ENCODE measurements around the gene ASB13.

DNA sequence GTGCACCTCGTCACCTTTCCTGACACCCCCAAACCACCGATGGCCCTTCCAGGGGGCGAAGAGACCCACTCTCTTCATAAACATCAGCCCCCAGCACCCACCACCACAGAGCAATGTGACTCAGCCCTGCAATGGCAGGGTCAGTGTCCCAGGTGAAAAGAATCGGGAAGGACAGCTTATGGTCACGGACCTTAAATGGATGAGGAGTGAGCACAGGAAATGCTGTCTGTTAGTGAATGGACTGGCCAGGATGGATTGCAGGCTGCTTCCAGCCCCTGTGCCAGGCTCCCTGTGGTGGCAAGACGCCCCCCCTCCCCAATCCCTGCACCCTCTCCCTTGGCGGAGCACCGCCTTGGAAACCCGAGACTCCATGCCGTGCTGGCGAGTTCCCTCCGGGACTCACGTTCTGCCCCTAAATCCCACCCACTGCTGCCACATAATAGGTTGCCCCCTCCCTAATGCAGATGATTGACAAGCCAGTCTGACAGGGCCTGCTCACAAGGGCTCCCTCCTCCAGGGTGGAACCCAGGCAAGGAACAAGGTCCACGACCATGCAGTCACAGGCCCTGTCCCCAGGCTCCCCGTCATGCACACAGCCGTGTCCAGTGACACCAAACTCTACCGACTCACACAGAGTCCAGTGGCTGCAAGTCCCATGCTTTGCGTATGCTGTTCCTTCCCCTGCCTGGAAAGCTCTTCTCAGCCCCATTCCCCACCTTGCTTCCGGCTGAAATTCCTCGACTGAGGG, 7.3 kb downstream of the ASB13 start:
- TF ChIP-seq REST (IDR thresholded peaks at IDR 0.05; ENCODE audit: low read depth) = no peak
- no peak for TF ChIP-seq POLR2AphosphoS5 (IDR thresholded peaks at IDR 0.05; ENCODE audit: low read depth, low read length)
- TF ChIP-seq POLR2A (IDR thresholded peaks at IDR 0.05; ENCODE audit: borderline replicate concordance, extremely low read depth, insufficient read depth, insufficient read length) = no peak
- TF ChIP-seq SIN3A (IDR thresholded peaks at IDR 0.05; ENCODE audit: low read depth) = no peak
- no peak for TF ChIP-seq EZH2 (IDR thresholded peaks at IDR 0.05)
- TF ChIP-seq CTCF (IDR thresholded peaks at IDR 0.05 in 2 of 3, conservative IDR thresholded peaks at IDR 0.05 in 1 of 3; ENCODE audit: borderline replicate concordance in 1 of 3, insufficient read depth in 1 of 3, low read depth in 2 of 3, low read length in 2 of 3) = no peak
- TF ChIP-seq ATF3 (IDR thresholded peaks at IDR 0.05) = no peak
- TF ChIP-seq, protein P1, sequence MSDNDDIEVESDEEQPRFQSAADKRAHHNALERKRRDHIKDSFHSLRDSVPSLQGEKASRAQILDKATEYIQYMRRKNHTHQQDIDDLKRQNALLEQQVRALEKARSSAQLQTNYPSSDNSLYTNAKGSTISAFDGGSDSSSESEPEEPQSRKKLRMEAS (IDR thresholded peaks at IDR 0.05) = no peak
- no peak for TF ChIP-seq EGR1 (IDR thresholded peaks at IDR 0.05; ENCODE audit: low read depth)
- no peak for TF ChIP-seq YY1 (IDR thresholded peaks at IDR 0.05; ENCODE audit: extremely low read depth, insufficient replicate concordance, low read depth, low read length)
- TF ChIP-seq CEBPB (IDR thresholded peaks at IDR 0.05; ENCODE audit: low read depth) = no peak
- TF ChIP-seq RAD21 (IDR thresholded peaks at IDR 0.05; ENCODE audit: low read depth) = no peak

Measured in HCT116 (cell line).